Kidney epithelial cell (primary cell): Measurements from ENCODE around the gene MDM2. TPM values are rescaled to one million over a fixed set of nuclear protein-coding genes. Genes with fewer than 3 reads are reported as not detected.
A peak's percentile ranks its signal among the peaks of the same experiment; 100 is the strongest.

Experiments
- DNase-seq: peaks from one replicate; pipeline ENCODE4 v3.0.0-alpha.2; 2010; ENCODE audit warnings: low read depth
- H3K27me3 ChIP-seq: 2 replicates; pipeline ENCODE4 v1.6.0; 2011; ENCODE audit warnings: low read length; ENCODE audit not compliant: control insufficient read depth, insufficient read depth
- H3K36me3 ChIP-seq: 2 replicates; pipeline ENCODE4 v1.5.1; 2011; ENCODE audit warnings: low read length; ENCODE audit not compliant: control insufficient read depth, insufficient read depth
- H3K4me3 ChIP-seq: 2 replicates; pipeline ENCODE4 v1.5.1; 2011; ENCODE audit warnings: low read depth, mild to moderate bottlenecking, control low read depth, low read length
- total RNA-seq: library from RNA; depleted of rRNA; stranded (reverse); fragments of >200 nt; gene quantifications from 2 replicates; pipeline ENCODE4 v1.2.3, GENCODE V29; 2015
- TF ChIP-seq, protein P1 (sequence below): IDR thresholded peaks from 2 replicates; pipeline ENCODE4 v1.5.1; 2011; ENCODE audit warnings: mild to moderate bottlenecking, moderate library complexity, low read length, control low read depth, inconsistent platforms; ENCODE audit not compliant: insufficient read depth, poor library complexity, severe bottlenecking

MDM2 gene
- total RNA-seq, 1 donor from 2014 or later = 195 TPM

DNA sequence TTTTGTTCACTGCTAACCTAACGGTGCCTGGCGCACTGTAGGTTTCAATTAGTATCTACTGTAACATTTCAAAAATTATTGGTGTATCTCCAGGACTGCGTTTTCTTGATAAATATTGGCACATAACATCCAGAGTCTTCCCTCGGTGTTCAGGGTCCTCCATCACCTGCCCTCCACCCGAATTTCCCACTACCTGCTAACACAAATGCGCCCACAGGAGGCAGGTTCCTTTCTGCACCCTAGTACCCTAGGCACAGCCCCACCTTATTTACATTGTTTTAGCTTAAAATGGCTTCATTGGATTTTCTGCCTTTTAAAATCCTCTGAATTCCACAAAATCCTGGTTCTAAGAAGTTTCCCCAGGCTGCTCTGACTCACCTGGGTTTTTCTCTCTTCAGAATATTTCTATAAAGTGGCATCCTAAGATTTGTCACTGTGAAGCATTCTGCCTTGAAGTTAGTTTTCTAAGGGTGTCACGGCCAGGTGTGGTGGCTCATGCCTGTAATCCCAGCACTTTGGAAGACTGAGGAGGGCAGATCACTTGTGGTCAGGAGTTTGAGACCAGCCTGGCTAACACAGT, 86.4 kb downstream of the MDM2 start:
- Histone ChIP-seq H3K36me3 (peaks cover 2% of the 10 kb centered on the region), H3K4me3 (no peak overlapping the region), H3K27me3 (no peaks in the 10 kb centered on the region)
- TF ChIP-seq, protein P1, sequence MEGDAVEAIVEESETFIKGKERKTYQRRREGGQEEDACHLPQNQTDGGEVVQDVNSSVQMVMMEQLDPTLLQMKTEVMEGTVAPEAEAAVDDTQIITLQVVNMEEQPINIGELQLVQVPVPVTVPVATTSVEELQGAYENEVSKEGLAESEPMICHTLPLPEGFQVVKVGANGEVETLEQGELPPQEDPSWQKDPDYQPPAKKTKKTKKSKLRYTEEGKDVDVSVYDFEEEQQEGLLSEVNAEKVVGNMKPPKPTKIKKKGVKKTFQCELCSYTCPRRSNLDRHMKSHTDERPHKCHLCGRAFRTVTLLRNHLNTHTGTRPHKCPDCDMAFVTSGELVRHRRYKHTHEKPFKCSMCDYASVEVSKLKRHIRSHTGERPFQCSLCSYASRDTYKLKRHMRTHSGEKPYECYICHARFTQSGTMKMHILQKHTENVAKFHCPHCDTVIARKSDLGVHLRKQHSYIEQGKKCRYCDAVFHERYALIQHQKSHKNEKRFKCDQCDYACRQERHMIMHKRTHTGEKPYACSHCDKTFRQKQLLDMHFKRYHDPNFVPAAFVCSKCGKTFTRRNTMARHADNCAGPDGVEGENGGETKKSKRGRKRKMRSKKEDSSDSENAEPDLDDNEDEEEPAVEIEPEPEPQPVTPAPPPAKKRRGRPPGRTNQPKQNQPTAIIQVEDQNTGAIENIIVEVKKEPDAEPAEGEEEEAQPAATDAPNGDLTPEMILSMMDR = no peak
- DNase-seq = no peak

DNA sequence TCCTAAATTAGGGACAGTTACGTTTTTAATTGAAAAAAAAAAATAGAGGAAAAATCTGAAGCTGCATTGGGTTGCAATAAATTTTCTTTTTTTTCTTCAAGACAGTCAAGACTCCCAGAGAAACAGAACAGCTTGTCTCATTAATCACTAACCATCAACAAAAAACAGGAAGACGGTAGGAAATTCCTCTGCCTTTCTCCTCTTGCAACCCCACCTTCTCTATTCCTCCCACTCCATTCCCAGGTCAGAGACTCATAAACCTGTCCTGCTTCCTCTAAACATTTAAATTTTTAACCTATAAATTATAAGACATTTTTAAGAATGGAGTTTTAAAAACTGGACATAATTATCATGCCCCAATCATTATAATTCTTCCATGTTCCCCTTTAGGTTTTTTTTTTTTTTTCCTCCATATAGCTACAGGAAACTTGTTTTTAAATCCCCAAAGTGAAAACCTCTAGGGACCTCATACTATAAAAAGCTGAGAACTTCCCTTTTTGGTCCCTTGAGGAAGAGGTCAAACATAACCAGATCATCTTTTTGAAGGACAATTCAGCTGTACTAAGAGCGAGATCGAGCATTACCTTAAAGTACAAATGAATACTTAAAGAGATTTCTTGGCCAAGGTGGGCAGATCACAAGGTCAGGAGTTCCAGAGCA, 89.0 kb downstream of the MDM2 start:
- peak; percentile 34 for DNase-seq
- no peaks in the 10 kb centered on the region for H3K36me3 ChIP-seq
- TF ChIP-seq, protein P1 = no peak
- no peaks in the 10 kb centered on the region for H3K27me3 ChIP-seq
- no peak overlapping the region for H3K4me3 ChIP-seq

DNA sequence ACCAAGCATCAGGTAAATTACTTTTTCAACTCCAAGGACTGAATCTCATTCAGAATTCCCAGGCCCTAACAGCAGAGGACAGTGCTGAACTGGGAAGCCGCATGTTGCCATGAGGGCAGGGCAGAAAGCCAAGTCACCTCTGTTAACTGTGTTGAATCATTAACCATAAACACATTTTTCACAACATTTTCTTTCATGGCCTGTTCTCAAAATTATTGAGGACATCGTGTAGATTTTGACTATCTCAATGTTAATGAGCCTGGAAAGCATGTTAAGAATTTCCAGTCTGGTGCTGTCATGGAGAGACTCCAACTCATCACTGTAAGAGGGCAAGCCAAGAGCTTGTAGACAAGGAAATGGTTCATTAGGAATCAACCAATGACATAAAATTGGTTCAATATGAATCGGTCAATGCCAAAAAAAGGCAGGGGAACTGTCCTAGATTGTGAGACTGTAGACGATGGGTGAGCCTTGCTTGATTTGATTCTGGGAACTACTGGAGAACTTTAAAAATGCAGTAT, 91.3 kb downstream of the MDM2 start:
- no peak overlapping the region for H3K4me3 ChIP-seq
- peak; percentile 62 for DNase-seq
- no peaks in the 10 kb centered on the region for H3K27me3 ChIP-seq
- TF ChIP-seq, protein P1 = peak; percentile 85
- no peaks in the 10 kb centered on the region for H3K36me3 ChIP-seq

- TF ChIP-seq, protein P1 = no peak
- Histone ChIP-seq H3K4me3 (no peak overlapping the region), H3K27me3 (no peaks in the 10 kb centered on the region), H3K36me3 (no peaks in the 10 kb centered on the region)
- DNase-seq = no peak
These were observed 92.3 kb downstream of the MDM2 start for GRCh38 chr12:68900241-68900640.

Other genes with a start within 250 kb of the MDM2 start
- 194 and 197 TPM in 2 replicates for gene RAP1B, start 197.3 kb upstream of the MDM2 start, total RNA-seq
- 39.1 and 51.1 TPM in 2 replicates for gene NUP107, start 121.2 kb upstream of the MDM2 start, total RNA-seq
- gene SLC35E3, start 62.0 kb upstream of the MDM2 start, total RNA-seq = 4.3 and 11.4 TPM in 2 replicates
- 12.7 and 14.6 TPM in 2 replicates for gene CPM, start 125.0 kb downstream of the MDM2 start, total RNA-seq